IPS-18c (cell line): ENCODE data around the gene P2RX2.

ENCODE experiments used
- H3K4me3 ChIP-seq: 2 replicates; pipeline ENCODE4 v1.7.0; 2013; ENCODE audit warnings: low read depth, mild to moderate bottlenecking, low read length, moderate library complexity; ENCODE audit not compliant: insufficient read depth
- H3K9me3 ChIP-seq: one replicate; pipeline ENCODE4 v1.6.1; 2013; ENCODE audit warnings: mild to moderate bottlenecking, low read length, moderate library complexity; ENCODE audit not compliant: control insufficient read depth, insufficient read depth

P2RX2 gene

DNA sequence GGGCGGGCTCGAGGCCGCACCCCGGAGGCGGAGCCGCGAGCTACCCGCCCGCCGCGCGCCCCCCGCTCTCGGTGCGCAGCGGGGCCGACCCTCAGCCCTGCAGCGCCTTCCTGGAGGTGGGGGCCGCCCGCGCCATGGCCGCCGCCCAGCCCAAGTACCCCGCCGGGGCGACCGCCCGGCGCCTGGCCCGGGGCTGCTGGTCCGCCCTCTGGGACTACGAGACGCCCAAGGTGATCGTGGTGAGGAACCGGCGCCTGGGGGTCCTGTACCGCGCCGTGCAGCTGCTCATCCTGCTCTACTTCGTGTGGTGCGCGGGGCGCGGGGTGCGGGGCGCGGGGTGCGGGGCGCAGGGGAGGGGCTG, at the start of gene P2RX2:
Gene P2RX2 (plus strand): TSS at position 94 of the 361 bp plus-strand sequence. CDS start 41 bp downstream, at position 135.
- H3K9me3 ChIP-seq: no peaks in the 10 kb centered on the region
- peak within 1 kb of the TSS; percentile 43; the same call in 1 of the 2 replicates for H3K4me3 ChIP-seq

DNA sequence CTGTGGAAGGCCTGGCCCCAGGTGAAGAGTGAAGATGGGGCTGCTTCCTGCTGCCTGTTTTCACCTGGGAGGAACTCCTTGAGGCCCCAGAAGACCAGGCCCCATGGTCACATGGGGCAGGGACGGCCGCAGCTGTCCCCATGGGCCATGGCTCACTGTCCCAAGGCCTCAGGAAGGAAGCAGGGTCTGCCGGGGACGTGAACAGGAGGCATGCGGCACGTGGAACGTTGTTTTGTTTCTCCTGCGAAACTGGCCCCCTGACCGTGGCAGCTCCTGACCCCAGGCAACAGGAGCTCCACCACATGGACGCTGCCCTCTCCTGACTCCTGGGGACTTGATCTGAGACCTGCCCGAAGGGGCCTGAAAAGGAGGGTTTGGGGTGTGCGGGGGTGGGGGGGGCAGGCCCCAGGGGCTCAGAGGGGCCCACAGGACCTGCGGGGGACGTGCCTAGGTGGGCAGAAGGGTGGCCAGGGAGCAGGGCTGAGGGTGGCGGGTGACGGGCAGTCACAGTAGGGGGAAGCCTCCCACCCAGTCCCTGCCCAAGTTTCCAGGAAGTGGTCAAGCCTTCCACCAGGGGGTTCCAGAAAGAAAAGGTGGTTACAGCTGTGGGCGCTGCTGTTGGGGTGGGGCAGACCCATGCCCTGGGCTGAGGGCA, 49.6 kb upstream of the P2RX2 start:
- Histone ChIP-seq H3K4me3 (no peak overlapping the region), H3K9me3 (no peaks in the 10 kb centered on the region)

DNA sequence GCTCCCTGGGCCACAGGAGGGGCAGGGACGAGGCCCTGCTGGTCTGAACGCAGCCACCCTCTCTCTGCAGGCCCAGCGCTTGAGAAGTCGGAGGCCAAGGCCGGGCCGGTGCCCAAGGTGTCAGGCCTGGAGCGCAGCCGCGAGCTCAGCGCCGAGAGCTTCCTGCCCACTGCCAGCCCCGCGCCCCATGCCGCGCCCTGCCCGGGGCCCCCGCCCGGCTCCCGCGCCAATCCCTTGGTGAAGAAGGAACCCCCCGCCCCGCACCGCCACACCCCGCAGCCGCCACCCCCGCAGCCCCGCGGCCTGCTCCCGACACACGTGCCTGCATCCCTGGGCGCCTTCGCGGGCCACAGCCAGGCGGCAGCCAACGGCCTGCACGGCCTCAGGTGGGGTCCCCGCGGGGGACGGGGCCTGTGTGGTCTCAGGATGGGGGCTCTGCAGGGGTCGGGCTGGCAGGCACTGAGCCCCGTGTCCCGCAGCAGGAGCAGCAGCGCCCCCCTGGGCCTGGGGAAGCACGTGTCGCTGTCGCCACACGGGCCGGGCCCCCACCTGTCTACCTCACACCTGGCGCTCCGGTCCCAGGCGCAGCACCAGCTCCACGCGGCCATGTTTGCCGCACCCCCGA, 48.6 kb upstream of the P2RX2 start:
- H3K9me3 ChIP-seq: no peaks in the 10 kb centered on the region
- H3K4me3 ChIP-seq: no peak overlapping the region

DNA sequence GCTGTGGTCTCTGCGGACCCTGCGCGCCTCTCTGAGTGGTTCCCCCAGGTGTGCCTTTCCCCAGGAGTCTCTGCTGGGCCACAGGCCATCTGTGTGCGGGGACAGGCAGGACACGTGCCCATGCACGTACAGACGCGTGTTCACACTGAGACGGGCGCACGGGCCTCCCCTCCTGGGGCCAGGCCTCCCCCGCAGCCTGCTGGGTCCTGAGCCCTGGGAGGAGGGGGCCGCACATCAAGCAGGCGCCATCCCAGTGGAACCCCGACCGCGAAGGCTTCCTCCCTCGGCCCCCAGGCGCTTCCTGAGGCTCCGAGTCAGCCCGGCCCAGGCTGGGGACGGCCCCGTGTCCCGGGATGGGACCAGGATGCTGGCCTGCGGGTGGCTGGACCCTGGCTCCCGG, 47.9 kb upstream of the P2RX2 start:
- H3K9me3 ChIP-seq: no peaks in the 10 kb centered on the region

DNA sequence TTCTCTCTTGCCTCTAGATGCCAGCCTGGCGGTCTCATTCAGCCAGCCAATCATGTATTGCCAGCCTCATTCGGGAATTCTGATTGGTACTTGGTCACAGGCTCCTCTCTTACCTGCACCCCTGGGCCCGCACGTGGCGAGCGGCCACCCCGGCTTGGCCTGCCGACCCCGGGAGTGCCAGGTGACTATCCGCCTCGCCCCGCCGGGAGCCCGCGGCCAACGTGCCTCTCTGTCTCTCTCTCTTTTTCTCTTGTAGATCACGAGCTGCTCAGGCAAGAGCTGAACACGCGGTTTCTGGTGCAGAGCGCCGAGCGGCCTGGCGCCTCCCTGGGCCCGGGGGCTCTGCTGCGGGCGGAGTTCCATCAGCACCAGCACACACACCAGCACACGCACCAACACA, 47.5 kb upstream of the P2RX2 start:
- Histone ChIP-seq H3K9me3 (no peaks in the 10 kb centered on the region), H3K4me3 (no peak overlapping the region)

More for the DNA sequence above, 47.9 kb upstream of the P2RX2 start:
- H3K4me3 ChIP-seq: no peak overlapping the region

DNA sequence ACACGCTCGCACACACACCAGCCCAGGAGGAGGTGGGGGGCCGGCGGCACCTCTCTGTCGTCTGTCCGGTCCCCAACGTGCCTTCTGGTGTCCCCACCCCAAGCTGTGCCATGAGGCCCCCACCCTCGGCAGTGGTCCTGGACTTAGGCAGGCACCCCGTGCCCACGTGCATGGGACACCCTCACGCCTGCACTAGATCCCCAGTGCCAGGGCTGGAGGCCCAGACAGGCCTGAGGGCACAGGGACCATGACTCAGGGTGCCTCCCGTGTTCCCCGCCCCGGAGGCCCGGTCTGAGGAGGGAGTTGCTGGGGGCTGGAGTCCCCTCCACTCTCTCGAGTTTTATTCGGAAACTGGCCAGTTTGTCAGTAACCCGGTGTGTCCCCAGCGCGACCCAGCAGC, 47.0 kb upstream of the P2RX2 start:
- Histone ChIP-seq H3K9me3 (no peaks in the 10 kb centered on the region), H3K4me3 (no peak overlapping the region)

DNA sequence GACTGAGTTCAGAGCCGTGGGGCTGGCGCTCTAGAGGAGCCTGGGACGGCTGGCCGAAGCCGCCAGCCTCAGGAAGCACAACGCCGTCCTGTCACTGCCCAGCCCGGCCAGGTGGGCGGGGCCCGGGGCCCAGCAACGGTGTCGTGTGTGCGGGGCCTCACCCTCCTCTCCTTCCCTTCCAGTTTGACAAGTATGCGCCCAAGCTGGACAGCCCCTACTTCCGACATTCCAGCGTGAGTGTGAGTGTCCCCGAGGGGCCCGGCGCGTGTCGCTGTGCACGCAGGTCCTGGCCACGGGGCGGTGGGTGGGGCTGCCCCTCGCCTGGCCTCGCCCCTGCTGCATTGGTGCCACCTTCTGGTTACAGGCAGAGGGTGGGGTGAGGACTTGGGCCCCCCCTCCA, 46.5 kb upstream of the P2RX2 start:
- H3K4me3 ChIP-seq: no peak overlapping the region
- H3K9me3 ChIP-seq: no peaks in the 10 kb centered on the region

DNA sequence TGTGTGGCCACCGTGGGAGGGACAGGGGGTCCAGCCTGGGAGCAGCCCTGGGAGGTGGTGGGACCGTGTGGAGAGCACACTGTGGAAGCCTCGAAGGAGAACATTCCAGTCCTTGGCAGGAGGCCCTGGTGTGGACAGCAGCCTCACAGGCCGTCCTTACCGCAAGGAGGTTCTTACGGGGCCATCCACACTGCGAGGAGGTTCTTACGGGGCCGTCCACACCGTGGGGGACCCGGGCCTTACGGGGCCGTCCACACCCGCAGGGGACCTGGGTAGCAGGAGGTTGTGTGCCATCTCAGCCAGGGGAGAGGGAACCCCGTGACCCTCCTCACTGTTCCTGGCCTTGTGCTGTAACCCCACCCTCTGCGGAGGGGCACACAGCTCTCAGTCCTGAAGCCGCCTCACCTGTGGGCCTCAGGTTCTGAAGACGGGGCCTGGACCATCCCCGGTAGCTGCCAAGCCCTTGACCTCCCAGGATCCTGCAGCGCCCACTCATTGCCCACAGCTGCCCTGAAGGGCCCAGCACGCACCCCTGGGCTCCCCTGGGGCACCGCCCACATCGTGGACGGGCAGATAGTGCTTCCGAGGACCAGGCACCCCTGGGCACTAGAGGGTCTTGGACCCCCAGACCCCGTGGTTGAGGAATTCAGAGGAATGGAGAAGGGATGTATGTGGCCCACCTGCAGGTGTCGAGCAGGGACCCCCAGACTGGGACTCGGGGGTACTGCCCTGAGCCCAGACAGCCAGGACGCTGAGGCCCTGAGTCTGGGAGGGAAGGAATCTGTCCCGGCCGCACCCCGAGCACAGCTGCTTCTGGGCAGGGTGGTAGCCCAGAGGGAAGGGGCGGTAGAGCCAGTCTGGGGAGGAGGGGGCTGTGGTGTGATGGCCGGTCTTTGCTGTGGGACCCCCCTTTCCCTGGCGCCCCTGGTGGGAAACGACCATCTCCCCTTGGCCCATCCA, 45.5 kb upstream of the P2RX2 start:
- Histone ChIP-seq H3K9me3 (no peaks in the 10 kb centered on the region), H3K4me3 (no peak overlapping the region)

DNA sequence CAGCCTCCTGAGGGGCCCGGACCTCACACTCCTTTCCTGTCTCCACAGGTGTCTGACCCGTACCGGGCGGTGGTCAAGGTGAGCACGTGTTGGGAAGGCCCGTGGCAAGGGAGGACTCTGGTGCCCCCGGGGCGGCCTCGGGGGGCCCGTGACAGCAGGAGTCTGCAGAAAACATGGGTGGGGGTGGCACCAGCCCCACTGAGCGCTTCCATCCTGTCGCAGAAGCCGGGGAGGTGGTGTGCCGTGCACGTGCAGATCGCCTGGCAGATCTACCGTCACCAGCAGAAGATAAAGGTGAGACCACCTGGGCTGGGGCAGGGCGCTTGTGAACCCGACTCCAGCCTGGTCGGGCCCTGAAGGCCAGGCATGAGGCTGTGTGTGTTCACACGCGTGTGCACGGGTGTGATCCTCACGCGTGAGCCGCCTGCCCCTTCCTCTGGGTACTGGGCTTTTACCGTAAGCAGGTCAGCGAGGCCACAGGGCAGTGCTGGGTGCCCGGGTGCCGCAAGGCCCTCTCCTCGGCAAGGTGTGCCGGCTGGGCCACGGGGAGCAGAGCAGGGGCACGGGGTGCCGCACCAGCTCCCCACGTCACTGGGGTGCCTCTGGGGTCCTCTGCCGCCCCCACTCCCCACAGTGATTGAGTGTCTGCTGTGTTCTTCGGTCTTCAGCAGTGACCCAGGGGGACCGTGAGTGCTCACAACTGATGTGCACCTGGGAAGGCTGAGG, 44.1 kb upstream of the P2RX2 start:
- Histone ChIP-seq H3K4me3 (no peak overlapping the region), H3K9me3 (no peaks in the 10 kb centered on the region)

DNA sequence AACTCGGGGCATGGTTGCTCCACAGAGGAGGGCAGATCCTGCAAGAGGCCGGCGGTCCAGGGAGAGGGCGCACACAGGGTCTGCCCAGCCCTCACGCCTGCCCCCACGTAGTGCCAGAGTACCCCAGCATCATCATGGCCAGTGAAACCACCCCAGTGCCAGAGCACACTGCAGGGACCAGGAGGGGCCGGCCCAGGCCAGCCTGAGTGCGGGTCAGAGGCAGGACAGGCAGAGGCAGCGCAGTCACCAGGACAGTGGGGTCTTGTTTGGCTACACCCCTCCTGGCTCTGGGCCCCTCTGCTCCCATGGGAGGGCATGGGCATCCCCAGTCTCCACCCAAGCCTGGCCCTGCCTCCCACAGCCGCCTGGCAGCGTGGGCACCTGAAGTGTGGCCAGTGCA, 42.9 kb upstream of the P2RX2 start:
- H3K9me3 ChIP-seq: no peaks in the 10 kb centered on the region
- no peak overlapping the region for H3K4me3 ChIP-seq

DNA sequence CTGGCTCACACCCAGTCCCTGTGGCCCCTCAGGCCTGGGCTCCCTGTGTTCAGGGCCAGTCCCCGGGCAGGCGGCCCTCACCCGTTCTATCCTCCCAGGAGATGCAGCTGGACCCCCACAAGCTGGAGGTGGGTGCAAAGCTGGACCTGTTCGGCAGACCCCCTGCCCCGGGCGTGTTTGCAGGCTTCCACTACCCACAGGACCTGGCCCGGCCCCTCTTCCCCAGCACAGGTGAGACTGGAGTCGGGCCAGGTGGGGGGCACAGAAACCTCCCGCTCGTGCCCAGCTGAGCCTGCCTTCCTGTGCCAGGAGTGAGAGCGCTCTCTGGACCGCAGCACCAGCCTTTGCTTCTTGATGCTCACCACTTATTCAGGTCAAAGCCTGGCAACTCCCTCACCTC, 41.9 kb upstream of the P2RX2 start:
- no peaks in the 10 kb centered on the region for H3K9me3 ChIP-seq
- no peak overlapping the region for H3K4me3 ChIP-seq

DNA sequence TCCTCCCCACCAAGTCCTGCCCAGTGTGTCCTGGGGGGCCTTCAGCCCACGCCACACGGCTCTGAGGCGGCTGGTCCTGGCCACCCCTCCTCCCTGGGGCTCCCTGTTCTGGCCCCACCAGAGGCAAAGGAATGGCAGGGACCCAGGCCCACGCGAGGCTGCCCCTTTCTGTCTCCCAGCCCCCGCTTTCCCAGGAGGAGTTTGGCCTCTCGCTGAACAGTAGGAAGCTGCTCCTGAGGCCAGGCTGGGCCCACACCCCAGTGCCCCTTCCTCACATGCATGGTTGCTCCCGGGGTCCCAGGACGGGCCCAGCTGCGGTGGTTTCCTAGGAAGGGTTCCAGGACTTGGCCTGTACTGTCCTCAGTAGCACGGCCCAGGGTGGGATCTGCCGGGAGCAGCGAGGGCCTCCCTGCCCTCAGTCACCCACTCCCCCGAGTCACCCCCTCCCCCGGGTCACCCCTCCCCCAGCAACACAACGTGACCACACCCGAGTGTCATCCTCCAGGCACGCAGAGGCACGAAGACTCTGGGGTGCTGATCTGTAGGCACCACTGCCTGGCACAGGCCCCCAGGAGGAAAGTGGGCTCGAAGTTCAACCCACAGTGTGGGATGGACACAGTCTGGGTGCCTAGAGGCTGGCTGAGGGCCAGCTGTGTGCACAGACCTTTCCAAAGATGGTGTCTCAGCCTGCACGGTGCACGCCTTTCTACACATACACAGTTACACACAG, 41.2 kb upstream of the P2RX2 start:
- Histone ChIP-seq H3K9me3 (no peaks in the 10 kb centered on the region), H3K4me3 (no peak overlapping the region)

DNA sequence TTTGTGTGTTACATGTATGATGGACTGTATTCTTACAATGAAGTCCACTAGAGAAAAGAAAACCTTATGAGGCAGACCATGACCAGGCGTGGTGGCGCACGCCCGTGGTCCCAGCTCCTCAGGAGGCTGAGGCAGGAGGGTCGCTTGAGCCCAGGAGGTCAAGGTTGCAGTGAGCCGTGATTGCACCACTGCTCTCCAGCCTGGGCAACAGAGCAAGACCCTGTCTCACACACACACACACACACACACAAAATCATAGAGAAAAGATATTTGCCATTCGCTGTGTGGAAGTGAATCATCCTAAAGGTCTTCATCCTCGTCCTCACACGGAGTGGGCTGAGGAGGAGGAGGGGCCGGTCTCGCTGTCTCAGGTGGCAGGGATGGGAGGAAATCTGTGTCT, 40.5 kb upstream of the P2RX2 start:
- H3K4me3 ChIP-seq: no peak overlapping the region
- H3K9me3 ChIP-seq: no peaks in the 10 kb centered on the region

DNA sequence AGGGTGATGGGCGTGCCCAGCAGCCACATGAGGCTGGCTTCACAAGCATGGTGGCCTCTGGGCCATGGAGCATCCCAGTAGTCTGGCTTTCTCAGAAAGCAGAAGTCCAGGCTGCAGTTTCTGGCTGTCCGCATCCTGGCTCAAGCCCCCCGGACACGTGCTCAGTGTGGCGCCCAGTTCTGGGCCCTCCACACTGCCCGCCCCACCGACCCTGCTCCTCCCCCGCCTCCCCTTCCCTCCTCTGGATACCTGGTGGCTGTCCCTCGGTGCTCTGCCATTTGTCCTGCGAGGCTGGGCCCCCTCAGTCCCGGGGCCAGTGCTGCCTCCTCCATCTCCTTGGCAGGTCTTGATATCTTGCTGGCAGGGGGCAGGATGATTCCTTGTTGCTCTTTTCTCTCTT, 39.8 kb upstream of the P2RX2 start:
- Histone ChIP-seq H3K4me3 (no peak overlapping the region), H3K9me3 (no peaks in the 10 kb centered on the region)

DNA sequence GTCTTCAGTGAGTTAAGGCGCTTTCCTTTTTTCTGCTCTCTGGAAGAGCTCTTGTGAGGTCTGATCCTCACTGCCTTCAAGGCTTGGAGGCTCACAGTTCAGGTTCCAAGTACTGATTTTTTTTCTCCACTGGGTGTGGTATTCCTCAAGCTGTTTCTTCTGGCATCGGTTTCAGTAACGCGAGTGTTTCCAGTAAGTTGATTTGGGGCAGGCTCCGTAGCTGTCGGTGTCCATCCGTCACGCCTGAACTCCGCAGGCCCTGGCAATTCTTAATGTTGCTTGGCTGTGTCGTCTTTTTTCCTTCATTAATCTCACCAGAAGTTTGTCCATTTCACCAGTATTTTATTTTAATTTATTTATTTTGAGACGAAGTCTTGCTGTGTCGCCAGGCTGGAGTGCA, 38.8 kb upstream of the P2RX2 start:
- Histone ChIP-seq H3K9me3 (no peaks in the 10 kb centered on the region), H3K4me3 (no peak overlapping the region)

DNA sequence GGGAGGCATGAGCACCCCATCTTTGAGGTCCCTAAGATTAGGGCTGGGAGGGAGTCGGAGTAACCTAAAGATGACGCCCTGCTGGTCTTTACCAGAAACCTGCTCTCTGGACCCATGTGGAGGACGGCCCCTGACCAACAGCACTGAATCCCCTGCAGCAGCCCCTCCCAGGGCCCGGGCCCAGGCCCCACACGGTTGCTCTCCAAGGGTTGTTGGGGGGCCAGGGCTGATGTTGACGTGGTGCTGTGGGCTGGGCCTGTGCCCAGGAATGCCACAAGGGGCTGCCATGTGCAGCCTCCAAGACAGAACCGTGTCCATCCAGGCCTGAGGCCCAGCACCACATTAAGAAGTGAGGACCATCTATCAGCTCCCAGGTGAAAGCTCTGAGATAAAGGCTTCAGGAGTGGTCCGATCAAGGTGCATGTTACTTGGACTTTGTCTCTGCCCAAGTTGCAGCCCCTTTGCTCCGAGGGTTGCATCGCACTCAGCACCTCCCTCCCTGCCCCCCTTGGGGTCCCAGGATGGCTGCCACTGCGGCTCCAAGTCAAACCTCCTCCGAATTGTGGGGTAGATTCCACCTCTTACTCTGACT, 37.8 kb upstream of the P2RX2 start:
- Histone ChIP-seq H3K9me3 (no peaks in the 10 kb centered on the region), H3K4me3 (no peak overlapping the region)
